HG03378 (cell line): Measurements from ENCODE around the gene VPREB1.
"Not testable (repeated sequence)": the region's sequence is repeated elsewhere in the genome, so short reads cannot be mapped to it uniquely, and the experiment has no call there.

Experiments
- ATAC-seq: cut with Tn5 transposase; IDR thresholded peaks from one replicate; pipeline ENCODE4 v1.9.1; 2021; ENCODE audit warnings: mild to moderate bottlenecking, moderate library complexity; ENCODE audit not compliant: unreplicated experiment

Gene VPREB1

DNA sequence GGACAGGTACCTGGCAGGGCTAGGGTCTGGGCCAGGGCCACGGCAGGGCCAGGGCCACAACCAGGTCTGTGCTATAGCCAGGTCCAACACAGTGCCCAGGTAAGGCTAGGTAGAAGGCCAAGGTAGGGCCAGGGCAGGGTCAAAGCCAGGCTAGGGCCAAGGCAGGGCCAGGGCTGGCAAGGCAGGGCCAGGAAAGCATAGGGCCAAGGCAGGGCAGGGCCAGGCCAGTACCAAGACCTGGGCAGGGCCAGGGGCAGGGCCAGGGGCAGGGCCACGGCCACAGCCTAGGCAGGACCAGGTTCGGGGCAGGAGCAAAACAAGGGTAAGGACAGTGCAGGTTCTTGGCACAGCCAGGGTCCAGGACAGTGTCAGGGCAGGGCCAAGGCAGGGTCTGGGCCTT lies 48.1 kb downstream of the VPREB1 start:
- not testable (repeated sequence) for ATAC-seq

DNA sequence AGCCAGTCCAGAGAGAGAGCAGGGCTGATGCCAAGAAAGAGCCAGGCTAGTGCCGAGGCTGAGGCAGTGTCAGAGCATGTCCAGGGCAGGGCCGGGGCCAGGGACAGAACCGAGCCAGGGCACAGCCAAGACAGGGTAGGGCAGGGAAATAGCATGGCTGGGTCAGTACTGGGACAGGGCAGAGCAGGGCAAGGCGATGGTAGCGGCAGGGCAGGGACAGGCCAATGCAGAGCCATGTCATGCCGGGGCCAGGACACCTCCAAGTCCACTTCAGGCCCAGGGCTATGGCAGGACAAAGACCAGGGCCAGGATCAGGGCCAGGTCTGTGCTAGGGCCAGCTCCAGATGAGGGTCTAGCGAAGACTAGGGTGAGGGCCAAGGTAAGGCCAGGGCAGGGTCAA lies 48.9 kb downstream of the VPREB1 start:
- not testable (repeated sequence) for ATAC-seq

DNA sequence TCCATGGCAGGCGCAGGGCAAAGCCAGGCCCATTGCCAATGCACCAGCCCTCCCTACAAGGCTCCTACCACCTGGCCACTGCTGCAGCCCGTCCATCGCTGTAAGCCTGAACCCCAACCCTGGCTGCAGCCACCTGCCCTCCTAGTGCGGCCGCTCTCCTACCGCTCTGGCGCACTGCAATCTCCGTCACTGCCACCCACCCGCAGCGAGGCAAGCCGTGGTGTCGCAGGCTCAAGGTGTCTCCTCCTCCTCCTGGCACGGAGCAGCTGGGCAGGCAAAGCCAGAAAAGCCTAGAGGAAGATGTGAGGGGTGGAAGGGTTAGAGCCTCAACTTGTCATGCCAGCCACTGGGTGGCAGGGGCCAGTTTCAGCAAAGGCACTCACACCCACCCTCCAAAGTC lies 50.1 kb downstream of the VPREB1 start:
- ATAC-seq = not testable (repeated sequence)
